ENCODE results near the gene NAT8. TPM values are rescaled to one million over a fixed set of nuclear protein-coding genes. Genes with fewer than 3 reads are reported as not detected.
"Not testable (repeated sequence)": the region's sequence is repeated elsewhere in the genome, so short reads cannot be mapped to it uniquely, and the experiment has no call there.

The NAT8 gene
- total RNA-seq, 3 donors from 2014 or later = 0.52 TPM; not detected in 2

DNA sequence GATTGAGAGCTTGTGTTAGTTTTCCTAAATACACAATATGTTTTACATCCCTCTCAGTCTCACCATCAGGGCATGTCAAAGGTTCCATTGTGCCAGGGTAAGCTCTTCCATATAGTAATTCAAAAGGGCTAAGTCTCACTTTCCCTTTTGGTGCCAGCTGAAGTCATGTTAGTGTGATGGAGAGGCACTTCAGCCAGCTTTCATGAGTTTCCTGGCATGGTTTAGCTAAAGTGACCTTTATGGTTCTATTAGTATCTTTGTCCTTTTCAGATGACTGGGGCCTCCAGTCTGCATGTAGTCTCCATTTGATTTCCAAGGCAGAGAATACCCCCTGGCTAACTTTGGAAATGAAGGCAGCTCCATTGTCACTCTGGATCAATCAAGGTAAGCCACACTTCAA lies 27.2 kb downstream of the NAT8 start:
- no peaks in the 10 kb centered on the region for H3K9me3 ChIP-seq
- intact Hi-C loops (cut with DNase I, micrococcal nuclease) = no loop called here
- DNase-seq (no peak), ATAC-seq (no peak)
- TF ChIP-seq, protein P1, sequence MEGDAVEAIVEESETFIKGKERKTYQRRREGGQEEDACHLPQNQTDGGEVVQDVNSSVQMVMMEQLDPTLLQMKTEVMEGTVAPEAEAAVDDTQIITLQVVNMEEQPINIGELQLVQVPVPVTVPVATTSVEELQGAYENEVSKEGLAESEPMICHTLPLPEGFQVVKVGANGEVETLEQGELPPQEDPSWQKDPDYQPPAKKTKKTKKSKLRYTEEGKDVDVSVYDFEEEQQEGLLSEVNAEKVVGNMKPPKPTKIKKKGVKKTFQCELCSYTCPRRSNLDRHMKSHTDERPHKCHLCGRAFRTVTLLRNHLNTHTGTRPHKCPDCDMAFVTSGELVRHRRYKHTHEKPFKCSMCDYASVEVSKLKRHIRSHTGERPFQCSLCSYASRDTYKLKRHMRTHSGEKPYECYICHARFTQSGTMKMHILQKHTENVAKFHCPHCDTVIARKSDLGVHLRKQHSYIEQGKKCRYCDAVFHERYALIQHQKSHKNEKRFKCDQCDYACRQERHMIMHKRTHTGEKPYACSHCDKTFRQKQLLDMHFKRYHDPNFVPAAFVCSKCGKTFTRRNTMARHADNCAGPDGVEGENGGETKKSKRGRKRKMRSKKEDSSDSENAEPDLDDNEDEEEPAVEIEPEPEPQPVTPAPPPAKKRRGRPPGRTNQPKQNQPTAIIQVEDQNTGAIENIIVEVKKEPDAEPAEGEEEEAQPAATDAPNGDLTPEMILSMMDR (IDR thresholded peaks at IDR 0.05) = no peak
- H3K36me3 ChIP-seq (ENCODE audit: low read depth) = no peaks in the 10 kb centered on the region
- H3K4me1 ChIP-seq (ENCODE audit: low read depth) = no peaks in the 10 kb centered on the region
- H3K4me3 ChIP-seq = no peak overlapping the region

- H3K4me1 ChIP-seq (ENCODE audit: low read depth) = no peaks in the 10 kb centered on the region
- H3K36me3 ChIP-seq (ENCODE audit: low read depth) = no peaks in the 10 kb centered on the region
- TF ChIP-seq, protein P1 (IDR thresholded peaks at IDR 0.05) = no peak
- no peak overlapping the region for H3K4me3 ChIP-seq
- intact Hi-C loops (cut with DNase I, micrococcal nuclease) = no loop called here
- H3K9me3 ChIP-seq = no peaks in the 10 kb centered on the region
- no peak for ATAC-seq
- no peak for DNase-seq
These were observed 28.1 kb downstream of the NAT8 start for GRCh38 chr2:73614105-73614504.

DNA sequence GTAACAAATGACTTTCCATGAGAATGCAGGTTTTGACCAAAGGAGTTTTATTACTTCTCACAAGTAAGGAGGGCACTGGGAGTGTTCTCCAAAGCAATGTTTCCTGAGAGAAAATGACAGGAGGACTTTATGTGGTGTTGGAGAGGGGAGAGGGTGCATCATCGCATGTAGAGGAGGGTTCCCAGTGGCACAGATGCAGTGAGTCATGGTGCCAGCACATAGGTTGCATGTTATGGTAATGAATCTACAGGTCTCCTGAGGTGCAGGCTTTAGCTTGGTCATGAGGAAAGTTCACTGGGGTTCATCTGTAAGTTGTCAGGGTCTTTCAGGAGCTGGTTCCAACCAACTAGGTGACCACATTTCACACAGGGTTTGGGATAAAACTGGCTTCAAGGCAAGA lies 30.4 kb downstream of the NAT8 start:
- no peaks in the 10 kb centered on the region for H3K36me3 ChIP-seq (ENCODE audit: low read depth)
- TF ChIP-seq, protein P1 (IDR thresholded peaks at IDR 0.05) = no peak

DNA sequence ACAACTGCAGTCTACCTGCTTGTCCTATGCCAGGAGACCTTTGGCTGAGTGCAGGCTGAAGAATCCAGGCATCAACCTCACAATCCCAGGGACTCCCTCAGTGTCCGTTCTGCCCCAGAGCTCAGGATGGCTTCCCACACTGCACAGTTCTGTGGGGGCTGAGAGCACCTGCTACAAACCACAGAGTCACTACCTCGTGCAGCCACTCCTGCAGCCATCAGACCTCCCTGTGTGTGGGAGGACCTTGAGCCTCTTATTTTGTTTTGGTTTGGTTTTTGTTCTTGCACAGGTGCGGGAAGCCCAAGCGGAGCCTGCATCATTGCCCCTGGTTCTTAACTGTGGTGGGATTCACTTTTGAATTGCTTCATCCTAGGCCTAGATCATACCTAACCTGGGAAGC lies 31.0 kb downstream of the NAT8 start:
- TF ChIP-seq, protein P1 (IDR thresholded peaks at IDR 0.05) = no peak
- ATAC-seq (no peak), DNase-seq (no peak)
- H3K36me3 ChIP-seq (ENCODE audit: low read depth) = no peaks in the 10 kb centered on the region
- intact Hi-C loops (cut with DNase I, micrococcal nuclease) = no loop called here
- H3K4me3 ChIP-seq = no peak overlapping the region
- H3K4me1 ChIP-seq (ENCODE audit: low read depth) = no peaks in the 10 kb centered on the region
- H3K9me3 ChIP-seq = no peaks in the 10 kb centered on the region

More for the DNA sequence above, 30.4 kb downstream of the NAT8 start:
- ATAC-seq = no peak
- DNase-seq = no peak
- Histone ChIP-seq H3K4me3 (no peak overlapping the region), H3K4me1 (ENCODE audit: low read depth) (no peaks in the 10 kb centered on the region), H3K9me3 (no peaks in the 10 kb centered on the region)
- intact Hi-C loops (cut with DNase I, micrococcal nuclease) = no loop called here

GRCh38 chr2:73610111-73610510 lies 32.1 kb downstream of the NAT8 start:
- DNase-seq (no peak), ATAC-seq (no peak)
- Histone ChIP-seq H3K36me3 (ENCODE audit: low read depth) (no peaks in the 10 kb centered on the region), H3K4me3 (no peak overlapping the region), H3K9me3 (no peaks in the 10 kb centered on the region), H3K4me1 (ENCODE audit: low read depth) (no peaks in the 10 kb centered on the region)
- intact Hi-C loops (cut with DNase I, micrococcal nuclease) = no loop called here
- TF ChIP-seq, protein P1 (IDR thresholded peaks at IDR 0.05) = no peak

GRCh38 chr2:73604589-73604988 lies 37.6 kb downstream of the NAT8 start:
- ATAC-seq; intact Hi-C loops (cut with DNase I, micrococcal nuclease); H3K4me3 ChIP-seq; H3K36me3 ChIP-seq (ENCODE audit: low read depth); H3K9me3 ChIP-seq; DNase-seq; H3K4me1 ChIP-seq (ENCODE audit: low read depth): not testable (repeated sequence)

DNA sequence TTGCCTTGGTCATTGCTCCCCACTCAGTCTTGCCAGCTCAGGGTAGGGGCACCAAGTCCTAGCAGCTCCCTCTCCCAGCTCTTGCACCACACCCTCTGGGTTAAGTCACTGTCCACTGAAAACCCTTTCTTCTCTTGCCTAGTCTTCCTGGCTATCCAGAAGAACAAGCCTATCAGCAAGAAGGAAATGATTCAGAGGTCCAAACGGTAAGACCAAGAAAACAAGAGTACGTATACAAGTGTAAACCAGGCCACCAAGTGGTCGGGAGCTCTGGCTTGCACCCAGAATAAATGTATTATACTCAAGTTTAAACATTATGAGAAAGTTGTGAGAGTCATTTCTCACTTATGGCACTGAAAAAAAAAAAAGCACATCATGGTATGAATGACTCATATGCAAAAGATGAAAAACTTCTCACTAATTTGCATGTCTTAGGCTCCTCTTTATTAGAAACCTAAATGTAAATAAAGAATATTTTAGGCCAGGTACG lies 39.1 kb downstream of the NAT8 start:
- ATAC-seq; H3K36me3 ChIP-seq (ENCODE audit: low read depth); intact Hi-C loops (cut with DNase I, micrococcal nuclease); H3K9me3 ChIP-seq; DNase-seq; H3K4me3 ChIP-seq; H3K4me1 ChIP-seq (ENCODE audit: low read depth): not testable (repeated sequence)

Measured in mucosa of descending colon (tissue), 3 donors.